C1 segment of cervical spinal cord (tissue), 14 donors: Measurements from ENCODE around the gene NOC2L.

Experiments
- DNase-seq, 14 donors: peaks; one replicate each; lab custom pipeline; 2025; lab: John Stamatoyannopoulos, UW

The NOC2L gene

DNA sequence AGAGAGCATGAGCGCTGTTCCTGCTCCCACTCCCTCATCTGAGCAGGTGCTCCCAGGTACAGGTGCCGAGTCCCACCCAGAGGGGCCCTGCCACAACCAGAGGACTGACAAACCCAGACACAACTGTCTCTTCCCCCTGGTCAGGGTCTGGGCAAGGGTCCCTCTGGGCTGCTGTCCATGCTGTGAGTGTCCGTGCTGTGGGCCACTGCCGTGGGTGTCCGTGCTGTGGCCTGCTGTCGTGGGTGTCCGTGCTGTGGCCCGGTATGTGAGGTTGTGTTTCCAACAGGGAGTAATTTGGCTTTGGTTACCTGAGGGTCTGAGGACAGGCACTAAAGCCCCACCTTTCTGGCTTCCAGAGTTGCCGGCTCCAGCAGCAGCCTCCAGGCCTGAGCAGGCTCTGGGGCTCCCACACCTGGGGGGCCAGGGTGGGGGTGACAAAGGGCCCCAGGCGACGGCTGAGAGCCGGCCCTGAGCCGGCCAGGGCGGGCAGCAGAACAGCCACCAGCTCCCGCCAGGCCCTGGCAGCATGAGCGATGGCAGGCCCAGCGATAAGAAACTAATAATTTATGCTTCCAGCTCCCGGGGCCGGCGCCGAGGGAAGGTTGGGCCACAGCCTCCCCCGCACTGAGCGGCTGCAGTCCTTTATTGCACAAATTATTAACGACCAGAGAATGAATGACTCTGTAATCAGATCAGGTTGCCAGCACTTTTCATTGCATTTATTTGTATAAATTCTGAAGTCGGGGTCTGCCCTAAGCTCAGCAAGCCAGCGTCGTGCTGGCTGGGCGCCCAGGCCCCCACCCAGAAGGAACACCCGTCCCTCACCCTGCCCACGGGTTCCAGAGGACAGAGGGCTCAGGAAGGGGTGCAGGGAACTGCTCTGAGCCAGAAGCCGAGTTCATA lies 42.6 kb downstream of the NOC2L start:
- DNase-seq: no peak

GRCh38 chr1:915295-916172 lies 43.5 kb downstream of the NOC2L start:
- DNase-seq: no peak

- no peak for DNase-seq
These were observed 44.2 kb downstream of the NOC2L start for GRCh38 chr1:914891-915280.

GRCh38 chr1:914131-914890 lies 44.7 kb downstream of the NOC2L start:
- DNase-seq: no peak

- DNase-seq: no peak
These were observed 45.4 kb downstream of the NOC2L start for GRCh38 chr1:913491-914130.

DNA sequence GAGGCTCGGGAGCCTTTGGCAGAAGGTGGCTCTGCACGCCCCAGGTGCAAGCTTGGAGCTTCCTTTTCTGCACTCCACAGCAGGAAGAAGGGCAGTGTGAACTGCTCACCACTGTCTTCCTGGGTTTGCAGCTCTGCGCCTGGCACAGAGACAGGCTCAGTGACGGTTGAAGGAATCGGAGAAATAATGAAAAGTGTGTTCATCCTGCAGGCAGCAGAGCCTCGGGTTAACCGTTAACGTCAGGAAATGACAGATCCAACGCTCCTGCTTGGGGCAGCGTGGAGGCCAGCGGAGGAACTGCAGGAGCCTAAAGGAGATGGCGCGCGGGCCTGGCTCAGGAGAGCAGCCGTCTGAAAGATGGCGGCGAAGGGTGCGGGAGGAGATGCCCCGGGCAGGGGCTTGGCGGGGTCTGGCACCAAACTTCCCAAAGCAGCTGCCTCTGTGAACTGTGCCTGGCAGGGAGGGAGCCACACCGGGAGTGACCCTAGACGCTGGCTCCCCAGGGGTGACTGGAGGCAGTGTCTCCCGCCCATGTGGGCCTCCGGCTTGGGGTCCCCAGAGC lies 46.2 kb downstream of the NOC2L start:
- no peak for DNase-seq

GRCh38 chr1:911875-912739 lies 46.9 kb downstream of the NOC2L start:
- no peak for DNase-seq

GRCh38 chr1:910881-911721 lies 48.0 kb downstream of the NOC2L start:
- no peak for DNase-seq

DNA sequence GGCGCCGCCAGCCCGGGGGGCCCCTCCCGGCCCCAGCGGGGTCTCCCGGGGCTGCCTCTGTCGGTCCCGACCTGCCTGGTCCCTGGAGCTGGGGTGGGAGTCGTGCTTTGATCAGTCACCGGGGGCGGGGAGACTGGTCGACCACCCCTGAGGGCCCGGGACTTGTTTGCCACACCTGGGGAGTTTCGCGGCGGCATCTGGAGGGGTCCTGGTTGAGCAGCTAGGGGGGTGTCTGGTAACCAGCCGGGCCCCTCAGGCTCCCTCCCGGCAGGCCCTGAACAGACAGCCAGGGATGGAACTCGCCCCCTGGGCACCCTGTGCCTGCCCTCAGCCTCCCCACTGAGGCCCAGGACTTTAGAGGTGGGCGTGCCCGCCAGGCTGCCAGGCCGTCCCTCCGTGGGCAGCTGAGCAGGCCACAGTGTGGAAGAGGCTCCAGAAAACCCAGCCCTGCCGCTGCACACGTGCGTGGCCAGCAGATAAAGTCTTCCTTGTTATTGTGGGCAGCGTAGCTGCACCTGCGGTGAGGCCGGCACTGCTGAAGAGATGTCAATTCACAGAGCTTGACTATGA lies 48.7 kb downstream of the NOC2L start:
- no peak for DNase-seq

DNA sequence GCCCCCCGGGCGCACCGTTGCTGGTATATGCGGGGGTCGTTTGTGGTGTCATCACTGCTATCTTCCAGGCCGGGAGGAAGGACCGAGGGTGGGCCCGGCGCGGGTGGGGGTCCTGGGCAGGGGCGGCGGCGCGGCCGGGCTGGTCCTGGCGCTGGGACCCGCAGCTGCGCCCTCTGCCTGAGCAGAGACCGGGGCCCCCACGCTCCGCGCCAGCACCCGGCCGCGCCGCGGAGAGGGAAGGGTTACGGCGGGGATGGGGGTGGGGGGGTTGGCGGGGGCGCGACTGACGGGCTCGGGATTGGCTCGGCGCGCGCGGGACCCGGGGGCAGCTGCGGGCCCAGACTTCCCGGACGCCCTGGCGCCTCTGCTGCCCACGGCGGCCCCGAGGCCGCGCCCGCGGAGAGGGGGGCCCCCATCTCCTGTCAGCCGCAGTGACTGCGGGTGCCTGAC lies 49.2 kb downstream of the NOC2L start:
- peak in 1 of 14 donors; percentile 28 for DNase-seq

- no peak for DNase-seq
These were observed 50.4 kb downstream of the NOC2L start for GRCh38 chr1:908661-909060.

DNA sequence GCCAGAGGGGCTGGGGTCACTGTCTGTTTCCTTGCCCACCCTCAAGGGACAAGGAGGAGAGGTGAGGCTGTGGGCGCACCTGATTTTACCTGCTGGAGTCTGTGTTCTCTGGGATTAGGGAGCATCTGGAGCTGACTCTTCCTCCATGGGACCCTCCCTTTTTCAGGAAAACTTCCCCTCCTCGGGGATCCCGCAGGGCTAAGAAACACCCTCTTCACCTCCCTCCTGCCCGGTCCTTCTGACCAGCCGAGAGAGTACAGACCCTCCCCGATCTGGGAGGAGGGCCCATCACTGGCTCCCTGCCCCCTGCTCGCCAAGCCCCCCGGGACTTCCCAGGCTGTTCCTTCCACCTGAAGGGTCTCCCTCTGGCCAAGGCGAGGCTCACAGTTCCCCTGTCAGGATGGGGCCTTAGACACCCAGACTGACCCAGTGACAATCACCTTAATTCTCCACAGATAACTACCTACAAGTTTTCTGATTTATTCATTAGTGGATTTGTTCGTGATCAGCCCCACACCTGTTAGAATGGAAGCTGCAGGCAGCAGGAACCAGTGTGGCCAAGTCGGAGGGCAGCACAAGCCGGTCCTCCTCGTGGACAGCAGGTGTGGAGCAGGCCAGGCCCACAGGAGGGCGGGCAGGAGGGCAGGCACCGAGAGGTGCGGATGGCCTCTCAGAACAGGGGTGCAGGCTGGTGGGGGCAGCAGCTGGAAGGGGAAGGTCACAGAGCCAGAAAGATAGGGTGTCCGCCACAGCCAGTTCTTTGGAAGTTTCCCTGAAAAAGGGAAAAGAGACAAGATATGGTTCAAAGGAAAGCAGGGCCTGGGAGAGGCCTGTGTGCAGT lies 51.2 kb downstream of the NOC2L start:
- DNase-seq: no peak

DNA sequence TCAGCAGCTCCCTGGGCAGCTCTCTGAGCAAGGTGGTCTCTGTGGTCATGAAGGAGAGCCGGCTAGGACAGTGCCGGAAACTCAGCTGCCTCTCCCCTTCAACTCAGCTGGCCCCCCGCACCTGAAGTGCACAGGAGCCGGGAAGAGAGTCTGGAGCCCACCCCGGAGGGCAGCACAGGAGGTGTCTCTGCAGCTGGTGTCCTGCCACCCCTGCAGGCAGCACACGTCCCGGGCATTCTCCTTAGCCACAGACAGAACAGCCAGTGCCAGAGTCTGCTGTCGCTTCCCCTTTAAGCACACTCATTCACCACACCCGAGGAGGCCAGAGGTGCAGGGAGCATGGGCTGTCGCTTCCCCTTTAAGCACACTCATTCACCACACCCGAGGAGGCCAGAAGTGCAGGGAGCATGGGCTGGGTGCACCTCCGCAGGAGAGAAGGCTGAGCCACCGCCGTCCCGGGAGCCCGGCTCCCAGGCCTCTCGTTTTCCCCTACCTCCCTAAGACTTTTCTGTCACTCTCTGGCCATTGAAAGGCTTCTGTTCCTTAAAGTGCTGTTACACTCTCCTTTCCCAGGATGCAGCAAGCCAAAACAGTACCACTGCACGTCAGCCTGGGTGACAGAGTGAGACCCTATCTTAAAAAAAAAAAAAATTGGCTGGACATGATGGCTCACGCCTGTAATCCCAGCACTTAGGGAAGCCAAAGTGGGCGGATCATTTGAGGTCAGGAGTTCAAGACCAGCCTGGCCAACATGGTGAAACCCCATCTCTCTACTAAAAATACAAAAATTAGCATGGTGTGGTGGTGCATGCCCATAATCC lies 52.2 kb downstream of the NOC2L start:
- DNase-seq: no peak

DNA sequence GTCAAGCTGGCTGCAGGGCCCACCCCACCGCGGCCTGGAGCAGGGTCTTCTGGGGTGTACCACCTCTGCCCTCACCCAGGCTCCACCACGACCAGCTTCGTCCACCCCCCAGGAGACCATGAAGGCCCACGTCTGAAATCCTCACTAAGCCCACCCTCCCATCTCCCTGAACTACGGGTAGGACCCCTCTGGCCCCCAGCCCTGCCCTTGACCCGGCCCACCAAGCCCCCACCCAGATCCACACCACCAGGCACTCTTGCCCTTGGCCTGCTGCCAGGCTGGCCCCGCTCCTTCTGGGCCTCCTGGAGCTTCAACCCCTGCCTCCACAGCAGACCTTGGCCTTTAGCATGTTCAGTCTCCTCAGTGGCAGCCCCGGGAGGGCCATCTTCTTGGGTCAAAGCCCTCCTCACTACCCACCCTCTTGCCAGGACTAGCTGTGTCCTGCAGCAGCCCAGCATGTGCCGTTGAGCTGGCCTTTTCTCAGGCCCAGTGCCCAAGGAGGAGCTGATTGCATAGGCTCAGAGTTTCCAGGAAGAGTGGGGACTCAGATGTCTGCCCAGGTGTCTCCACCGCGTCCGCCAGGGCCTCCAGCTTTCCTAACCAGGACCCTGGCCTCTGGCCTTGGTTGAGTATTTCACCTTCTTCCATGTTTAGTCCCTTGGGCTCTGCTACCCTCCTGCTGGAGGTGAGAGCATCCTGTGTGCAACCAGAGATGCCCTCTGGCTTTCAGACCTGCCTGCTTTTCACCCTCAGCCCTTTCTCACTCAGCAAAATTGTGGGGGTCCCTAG lies 53.1 kb downstream of the NOC2L start:
- no peak for DNase-seq

- no peak for DNase-seq
These were observed 53.8 kb downstream of the NOC2L start for GRCh38 chr1:905071-905749.
